Measurements from ENCODE around the gene INO80. TPM values are rescaled to one million over a fixed set of nuclear protein-coding genes. Genes with fewer than 3 reads are reported as not detected.

INO80 gene
- polyA plus RNA-seq, 1 donor, result 27.6 TPM

DNA sequence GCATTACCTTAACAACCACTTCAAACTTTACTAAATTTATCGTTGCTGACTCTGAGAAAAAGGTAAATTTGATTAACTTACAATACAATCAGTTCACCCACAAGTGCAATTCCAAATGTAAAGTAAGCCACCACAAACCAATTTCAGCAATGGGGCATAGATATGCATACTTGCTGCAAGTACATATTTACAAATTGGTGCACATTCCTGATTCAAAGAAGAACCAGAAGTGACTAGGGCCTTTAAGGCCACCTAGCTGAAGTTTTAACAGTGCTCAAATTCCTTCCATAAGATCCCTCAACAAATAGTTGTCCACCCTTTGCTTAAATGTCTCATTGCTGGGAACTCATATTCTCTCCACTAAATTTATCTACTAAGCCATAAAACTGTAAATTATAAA lies 67.2 kb downstream of the INO80 start:
- no peak for DNase-seq

DNA sequence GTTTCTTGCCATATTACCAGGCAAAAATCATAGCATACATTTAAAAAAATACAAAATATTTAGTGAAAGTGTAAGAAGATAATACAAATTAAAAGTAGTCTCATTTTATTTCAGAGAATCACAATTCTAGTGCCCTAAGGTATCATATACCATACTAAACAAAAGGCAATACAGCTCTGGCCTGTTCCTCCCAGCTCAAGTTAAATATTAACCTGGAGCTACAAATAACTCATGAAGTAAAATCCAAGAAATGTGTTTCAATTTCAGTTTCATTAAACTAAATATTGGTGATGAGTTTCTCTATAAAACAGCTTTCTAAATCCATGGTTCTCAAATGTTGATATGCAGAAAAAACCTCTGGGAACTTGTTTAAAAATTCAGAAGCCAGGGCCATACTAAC lies 67.7 kb downstream of the INO80 start:
- no peak for DNase-seq

DNA sequence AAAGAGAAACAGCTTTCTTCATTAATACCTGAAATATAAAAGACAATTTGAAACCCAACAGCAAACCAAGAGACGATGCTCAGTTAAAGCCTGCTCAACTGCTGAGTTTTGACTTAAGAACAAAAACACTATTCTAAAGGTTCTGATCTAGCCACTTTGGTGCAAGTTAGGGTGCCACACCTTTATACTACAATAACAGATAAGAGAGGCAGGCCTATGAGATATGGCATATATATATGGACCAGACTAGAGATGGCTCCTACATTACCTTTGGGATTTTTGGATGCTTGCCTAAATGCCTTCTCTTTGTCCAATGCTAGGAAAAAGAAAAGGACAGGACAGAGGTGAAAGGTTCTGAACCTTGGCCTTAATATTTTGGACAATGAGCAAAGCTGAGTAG lies 68.6 kb downstream of the INO80 start:
- DNase-seq, result no peak

GRCh38 chr15:41043276-41043951 lies 72.7 kb downstream of the INO80 start:
- DNase-seq, result no peak

DNA sequence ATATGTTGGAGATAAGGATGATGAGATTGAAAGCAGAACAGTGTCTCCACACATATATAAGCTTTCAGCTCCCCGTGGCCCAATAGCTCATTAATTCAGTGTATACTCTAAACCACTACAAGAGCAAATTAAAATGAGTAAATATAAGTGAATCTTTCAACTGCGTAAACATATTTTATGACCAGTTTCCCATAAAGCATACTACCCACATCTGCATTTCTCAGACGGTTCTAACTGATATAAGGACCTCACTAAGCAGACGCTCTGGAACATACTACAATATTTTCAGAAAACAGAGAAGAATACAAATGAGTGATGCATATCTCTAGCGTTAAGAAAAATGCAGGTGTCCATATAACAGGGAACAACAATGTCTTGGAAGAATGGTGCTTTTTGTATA lies 73.2 kb downstream of the INO80 start:
- no peak for DNase-seq

GRCh38 chr15:41039121-41039520 lies 77.0 kb downstream of the INO80 start:
- DNase-seq, result no peak

GRCh38 chr15:41032079-41032328 lies 84.1 kb downstream of the INO80 start:
- DNase-seq, result no peak

DNA sequence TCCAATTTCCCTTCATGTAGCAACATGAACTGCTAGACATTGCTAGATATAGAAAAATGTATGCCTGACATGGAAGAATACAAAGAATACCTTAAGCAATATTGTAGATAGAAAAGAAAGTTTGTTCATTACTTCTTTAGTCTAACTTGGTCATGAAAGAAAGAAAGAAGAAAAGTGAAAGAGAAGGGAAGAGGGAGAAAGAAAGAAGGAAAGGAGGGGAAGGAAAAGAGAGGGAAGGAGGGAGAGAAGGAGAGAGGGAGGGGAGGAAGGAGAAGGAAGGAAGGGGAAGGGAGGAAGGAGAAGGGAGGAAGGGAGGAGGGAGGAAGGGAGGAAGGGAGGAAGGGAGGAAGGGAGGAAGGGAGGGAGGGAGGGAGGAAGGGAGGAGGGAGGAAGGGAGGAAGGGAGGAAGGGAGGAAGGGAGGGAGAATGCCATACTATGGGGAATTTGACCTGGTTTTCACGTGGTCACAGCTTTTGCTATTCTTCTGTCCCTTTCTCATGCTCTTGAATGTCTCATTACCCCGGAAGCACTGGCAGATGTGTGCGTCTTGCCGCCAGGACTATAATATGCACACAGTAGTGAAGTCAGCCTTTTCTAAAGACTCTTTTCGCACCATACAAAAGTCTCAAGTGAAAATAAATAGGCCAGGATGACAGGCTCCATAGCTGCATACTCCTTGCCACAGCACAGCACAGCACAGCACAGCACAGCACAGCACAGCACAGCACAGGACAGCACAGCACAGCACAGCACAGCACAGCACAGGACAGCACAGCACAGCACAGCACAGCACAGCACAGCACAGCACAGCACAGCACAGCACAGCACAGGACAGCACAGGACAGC lies 84.6 kb downstream of the INO80 start:
- no peak for DNase-seq

- no peak for DNase-seq
Measured at GRCh38 chr15:41028853-41029252, 87.2 kb downstream of the INO80 start.

DNA sequence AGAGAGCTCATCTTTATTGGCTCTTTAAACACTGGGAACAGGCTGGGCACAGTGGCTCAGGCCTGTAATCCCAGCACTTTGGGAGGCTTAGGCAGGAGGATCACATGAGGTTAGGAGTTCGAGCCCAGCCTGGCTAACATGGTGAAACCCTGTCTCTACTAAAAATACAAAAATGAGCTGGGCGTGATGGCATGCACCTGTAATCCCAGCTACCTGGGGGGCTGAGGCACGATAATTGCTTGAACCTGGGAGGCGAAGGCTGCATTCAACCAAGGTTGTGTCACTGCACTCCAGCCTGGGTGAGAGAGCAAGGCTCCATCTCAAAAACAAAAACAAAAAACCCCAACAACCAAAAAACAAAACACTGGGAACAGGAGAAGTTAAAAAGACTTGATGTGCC lies 90.7 kb downstream of the INO80 start:
- DNase-seq, result no peak

- DNase-seq, result no peak
Measured at GRCh38 chr15:41024885-41025284, 91.2 kb downstream of the INO80 start.

- no peak for DNase-seq
Measured at GRCh38 chr15:41024131-41024530, 91.9 kb downstream of the INO80 start.

- DNase-seq, result peak; percentile 38
Measured at GRCh38 chr15:41022487-41023090, 93.5 kb downstream of the INO80 start.

GRCh38 chr15:41020829-41021228 lies 95.3 kb downstream of the INO80 start:
- DNase-seq, result no peak

DNA sequence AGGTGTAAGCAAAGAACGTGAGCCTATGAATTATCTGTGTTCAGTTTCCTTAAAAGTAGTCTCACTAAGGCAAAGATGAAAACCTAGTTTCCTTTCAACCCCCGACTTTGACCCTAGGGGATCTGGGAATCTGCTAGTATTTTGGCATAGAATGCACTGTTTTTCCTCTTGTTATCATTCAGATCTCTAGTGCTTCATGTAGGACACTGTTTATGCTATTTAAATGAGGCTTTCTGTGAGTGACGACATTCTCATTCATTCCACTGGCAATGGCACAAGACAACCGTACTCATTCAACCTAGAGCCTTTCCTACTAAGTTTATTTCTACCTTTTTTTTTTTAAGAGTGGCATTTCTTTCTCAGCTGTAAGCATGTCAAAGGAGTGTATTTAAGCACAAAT lies 95.8 kb downstream of the INO80 start:
- DNase-seq, result no peak

DNA sequence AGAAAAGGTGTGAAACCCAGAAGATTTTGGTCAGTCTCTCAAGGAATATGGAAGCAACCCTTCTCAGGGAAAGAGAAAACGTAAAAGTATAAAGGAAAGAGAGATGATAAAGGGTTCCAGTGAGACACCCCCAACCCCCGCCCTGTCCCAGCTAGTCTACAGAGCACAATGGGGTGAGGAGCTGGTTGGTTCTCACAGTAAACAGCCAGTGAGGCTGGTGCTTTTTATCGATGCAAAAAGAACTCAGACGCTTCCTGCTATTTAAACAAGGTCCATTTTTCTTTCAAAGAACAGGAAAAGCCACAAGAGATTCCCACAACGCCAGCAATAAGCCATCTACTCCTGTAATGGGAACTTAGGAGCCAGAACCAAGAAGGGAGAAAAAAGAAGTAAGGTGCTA lies 96.9 kb downstream of the INO80 start:
- no peak for DNase-seq

GRCh38 chr15:41018534-41018933 lies 97.5 kb downstream of the INO80 start:
- no peak for DNase-seq

DNA sequence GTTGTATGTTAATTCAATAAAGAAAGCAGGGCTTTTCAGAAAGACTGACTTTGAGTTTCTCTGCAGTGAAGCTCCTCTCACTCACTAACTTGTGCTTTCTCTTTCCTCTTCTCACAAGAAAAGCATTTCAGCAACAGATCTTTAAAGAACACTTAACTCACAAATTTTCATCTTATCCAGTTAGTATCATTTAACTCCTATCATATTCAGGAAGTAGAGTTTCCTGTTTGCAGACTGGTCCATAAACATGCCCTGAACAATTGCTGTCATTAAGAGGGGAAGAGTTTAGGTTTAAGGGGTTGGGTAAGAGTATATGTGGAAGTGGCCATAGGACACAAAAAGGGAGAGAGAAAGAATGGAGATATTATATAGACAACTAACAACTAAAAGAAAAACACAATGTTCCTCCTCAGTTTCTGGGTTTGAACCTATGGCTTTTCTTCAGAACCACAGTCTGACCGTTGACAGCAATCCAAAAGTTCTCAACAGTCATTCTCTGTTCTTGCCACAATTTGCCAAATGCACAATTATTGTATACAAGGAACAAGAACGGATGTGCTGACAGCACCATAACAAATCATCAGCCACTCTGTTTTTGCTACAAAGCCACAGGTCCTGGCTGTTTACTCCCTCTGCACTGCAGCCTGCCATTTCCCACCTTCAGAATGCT lies 98.9 kb downstream of the INO80 start:
- DNase-seq, result no peak

- no peak for DNase-seq
Measured at GRCh38 chr15:41013691-41014414, 102.2 kb downstream of the INO80 start.

DNA sequence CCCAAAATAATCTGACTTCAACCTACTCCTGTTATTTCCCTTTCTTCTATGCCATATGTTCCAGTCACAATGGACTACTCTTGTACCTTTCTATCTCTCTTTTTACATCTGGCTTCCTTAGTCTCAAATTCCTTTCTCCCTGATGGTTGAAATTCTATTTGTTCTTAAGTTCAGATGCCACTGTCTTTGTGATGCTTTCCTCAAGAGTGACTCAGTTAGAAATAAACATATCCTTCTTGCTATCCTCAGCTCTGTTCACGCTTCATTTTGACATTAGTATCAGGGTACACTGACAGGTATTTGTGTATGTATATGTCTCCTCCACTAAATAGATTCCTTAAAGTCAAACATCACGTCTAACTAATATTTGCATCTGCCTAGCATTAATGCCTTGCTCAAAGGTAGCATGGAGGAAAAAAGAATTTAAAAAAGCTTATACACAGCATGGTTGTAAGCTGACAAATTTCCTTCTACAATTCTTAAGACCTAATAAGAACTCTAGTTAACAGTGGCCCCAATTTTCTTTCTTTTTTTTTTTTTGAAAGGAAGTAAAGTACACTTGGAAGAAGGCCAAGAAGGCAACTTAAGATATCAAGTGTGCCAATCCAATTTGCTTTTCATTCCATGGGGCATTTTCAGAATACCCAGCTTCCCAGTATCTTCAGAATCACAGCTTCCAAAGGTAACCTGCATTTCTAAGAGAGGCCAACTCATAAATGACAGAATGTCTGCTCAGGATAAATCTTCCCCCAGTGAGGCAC lies 104.8 kb downstream of the INO80 start:
- no peak for DNase-seq

DNA sequence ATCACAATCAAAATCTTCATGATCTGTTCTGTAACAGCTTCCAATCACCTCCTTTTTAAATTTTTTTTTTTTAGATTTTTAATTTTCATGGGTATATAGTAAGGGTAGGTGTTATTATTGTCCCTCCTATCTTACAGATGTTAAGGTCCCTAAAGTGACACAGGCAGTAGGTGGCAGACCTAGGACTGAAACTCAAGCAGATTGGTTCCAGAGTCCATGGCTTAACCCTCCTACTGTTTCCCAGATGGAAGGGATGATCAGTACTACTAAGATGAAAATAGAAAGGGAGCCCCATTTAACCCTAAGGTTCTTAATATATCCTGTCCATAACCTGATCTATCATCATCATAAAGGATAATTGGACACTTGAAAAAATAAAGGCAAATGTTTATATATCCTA lies 105.7 kb downstream of the INO80 start:
- no peak for DNase-seq

GRCh38 chr15:41006479-41006878 lies 109.6 kb downstream of the INO80 start:
- no peak for DNase-seq

Data from left kidney (tissue), 2 donors.